ENCODE results near the gene TCEAL7. TPM values are rescaled to one million over a fixed set of nuclear protein-coding genes. Genes with fewer than 3 reads are reported as not detected.
"Not testable (repeated sequence)": the region's sequence is repeated elsewhere in the genome, so short reads cannot be mapped to it uniquely, and the experiment has no call there.

The TCEAL7 gene
- total RNA-seq: 1 to 10 TPM; 3.5 to 8.2 TPM
- polyA plus RNA-seq (ENCODE audit: insufficient read length in 6 of 6): 10 to 100 TPM; 19.3 to 28.6 (median 23.9) TPM
- long read RNA-seq, donor 1, transcript TCEAL7-201 (3 exons, 1,177 nt): major isoform, 8 of 13 reads
- long read RNA-seq, donor 1, transcript TCEAL7-202 (3 exons, 852 nt): minor isoform, 5 of 13 reads
- long read RNA-seq, donor 1, partial matches to known transcripts: 0 of 13 reads
- long read RNA-seq, donor 1, other reads (novel, unspliced or antisense): 0 of 13 reads
- long read RNA-seq, donor 2, transcript TCEAL7-201 (3 exons, 1,177 nt): major isoform, 6 of 7 reads
- long read RNA-seq, donor 2, partial matches to known transcripts: 0 of 7 reads
- long read RNA-seq, donor 2, other reads (novel, unspliced or antisense): 0 of 7 reads
- long read RNA-seq, donor 3, transcript TCEAL7-201 (3 exons, 1,177 nt): major isoform, 10 of 52 reads
- long read RNA-seq, donor 3, transcript TCEAL7-202 (3 exons, 852 nt): minor isoform, 5 of 52 reads
- long read RNA-seq, donor 3, partial matches to known transcripts: 37 of 52 reads
- long read RNA-seq, donor 3, other reads (novel, unspliced or antisense): 0 of 52 reads
- long read RNA-seq, donor 4, transcript TCEAL7-201 (3 exons, 1,177 nt): major isoform, 7 of 8 reads
- long read RNA-seq, donor 4, partial matches to known transcripts: 1 of 8 reads
- long read RNA-seq, donor 4, other reads (novel, unspliced or antisense): 0 of 8 reads
- long read RNA-seq, donor 5, partial matches to known transcripts: 0 of 6 reads
- long read RNA-seq, donor 5, other reads (novel, unspliced or antisense): 0 of 6 reads
- long read RNA-seq, donor 6, transcript TCEAL7-201 (3 exons, 1,177 nt): major isoform, 24 of 47 reads
- long read RNA-seq, donor 6, partial matches to known transcripts: 21 of 47 reads
- long read RNA-seq, donor 6, other reads (novel, unspliced or antisense): 0 of 47 reads
- long read RNA-seq, donor 7, transcript TCEAL7-201 (3 exons, 1,177 nt): major isoform, 13 of 28 reads
- long read RNA-seq, donor 7, transcript TCEAL7-202 (3 exons, 852 nt): minor isoform, 5 of 28 reads
- long read RNA-seq, donor 7, partial matches to known transcripts: 10 of 28 reads
- long read RNA-seq, donor 7, other reads (novel, unspliced or antisense): 0 of 28 reads
- long read RNA-seq, donor 8, partial matches to known transcripts: 6 of 12 reads
- long read RNA-seq, donor 8, other reads (novel, unspliced or antisense): 0 of 12 reads
- long read RNA-seq, donor 9, partial matches to known transcripts: 0 of 2 reads
- long read RNA-seq, donor 9, other reads (novel, unspliced or antisense): 0 of 2 reads
- long read RNA-seq, donor 10, partial matches to known transcripts: 0 of 6 reads
- long read RNA-seq, donor 10, other reads (novel, unspliced or antisense): 0 of 6 reads
- long read RNA-seq, donor 11, transcript TCEAL7-201 (3 exons, 1,177 nt): minor isoform, 38 of 83 reads
- long read RNA-seq, donor 11, transcript TCEAL7-202 (3 exons, 852 nt): major isoform, 39 of 83 reads
- long read RNA-seq, donor 11, partial matches to known transcripts: 6 of 83 reads
- long read RNA-seq, donor 11, other reads (novel, unspliced or antisense): 0 of 83 reads
- long read RNA-seq, donor 12, partial matches to known transcripts: 0 of 3 reads
- long read RNA-seq, donor 12, other reads (novel, unspliced or antisense): 0 of 3 reads

- H3K9me3 ChIP-seq: no peaks in the 10 kb centered on the region
- H3K27me3 ChIP-seq: peaks cover 8 to 12% of the 10 kb centered on the region in 2 donors
- TF ChIP-seq CTCF (IDR thresholded peaks at IDR 0.05): no peak
- ATAC-seq: peak; percentile 44
- intact Hi-C loops (cut with DNase I): no loop called here
- no peak within 1 kb of the TSS for H3K27ac ChIP-seq
- H3K36me3 ChIP-seq: no peaks in the 10 kb centered on the region
- peak in 2 of 4 donors; percentile 35 to 62 for DNase-seq
- H3K4me3 ChIP-seq: peak within 1 kb of the TSS in 1 of 2 donors; percentile 0
- H3K4me1 ChIP-seq: no peaks in the 10 kb centered on the region
Observed at GRCh38 chrX:103329991-103330390, at the start of gene TCEAL7. TSS of gene TCEAL7 (plus strand) at chrX:103330239. CDS start at chrX:103331404, 1,165 bp downstream.

- no peaks in the 10 kb centered on the region for H3K27me3 ChIP-seq
- no peak for ATAC-seq
- no peak overlapping the region for H3K27ac ChIP-seq
- no peaks in the 10 kb centered on the region for H3K9me3 ChIP-seq
- intact Hi-C loops (cut with DNase I): no loop called here
- no peak overlapping the region for H3K4me3 ChIP-seq
- DNase-seq: no peak
- no peaks in the 10 kb centered on the region for H3K4me1 ChIP-seq
- no peak for TF ChIP-seq CTCF (IDR thresholded peaks at IDR 0.05)
- no peaks in the 10 kb centered on the region for H3K36me3 ChIP-seq
Observed at GRCh38 chrX:103293118-103293517, 36.9 kb upstream of the TCEAL7 start.

- no peak overlapping the region for H3K27ac ChIP-seq
- no peak for DNase-seq
- no peak for TF ChIP-seq CTCF (IDR thresholded peaks at IDR 0.05)
- ATAC-seq: no peak
- peaks cover 2 to 12% of the 10 kb centered on the region in 2 donors for H3K27me3 ChIP-seq
- intact Hi-C loops (cut with DNase I): no loop called here
- H3K4me3 ChIP-seq: no peak overlapping the region
- no peaks in the 10 kb centered on the region for H3K9me3 ChIP-seq
- H3K36me3 ChIP-seq: no peaks in the 10 kb centered on the region
- no peaks in the 10 kb centered on the region for H3K4me1 ChIP-seq
Observed at GRCh38 chrX:103304705-103305104, 25.3 kb upstream of the TCEAL7 start.

- peaks cover 11 to 14% of the 10 kb centered on the region in 2 donors for H3K27me3 ChIP-seq
- H3K4me3 ChIP-seq; H3K27ac ChIP-seq; H3K36me3 ChIP-seq; intact Hi-C loops (cut with DNase I); H3K9me3 ChIP-seq; H3K4me1 ChIP-seq; DNase-seq; ATAC-seq: not testable (repeated sequence)
Observed at GRCh38 chrX:103305666-103306065, 24.4 kb upstream of the TCEAL7 start.

Measured in left lung (tissue), 14 donors.